Activated CD4-positive, alpha-beta T cell treated with anti-CD3 and anti-CD28 coated beads for 48 hours (primary cell): ENCODE measurements around the gene SERINC2.

ENCODE experiments used
- DNase-seq: peaks from one replicate; pipeline ENCODE4 v3.0.0-alpha.2; 2020

Gene SERINC2

GRCh38 chr1:31412732-31413404 lies at the start of gene SERINC2:
SERINC2 (plus strand) TSS chr1:31413213; CDS start chr1:31413266, 53 bp downstream.
- DNase-seq: peak; percentile 6

DNA sequence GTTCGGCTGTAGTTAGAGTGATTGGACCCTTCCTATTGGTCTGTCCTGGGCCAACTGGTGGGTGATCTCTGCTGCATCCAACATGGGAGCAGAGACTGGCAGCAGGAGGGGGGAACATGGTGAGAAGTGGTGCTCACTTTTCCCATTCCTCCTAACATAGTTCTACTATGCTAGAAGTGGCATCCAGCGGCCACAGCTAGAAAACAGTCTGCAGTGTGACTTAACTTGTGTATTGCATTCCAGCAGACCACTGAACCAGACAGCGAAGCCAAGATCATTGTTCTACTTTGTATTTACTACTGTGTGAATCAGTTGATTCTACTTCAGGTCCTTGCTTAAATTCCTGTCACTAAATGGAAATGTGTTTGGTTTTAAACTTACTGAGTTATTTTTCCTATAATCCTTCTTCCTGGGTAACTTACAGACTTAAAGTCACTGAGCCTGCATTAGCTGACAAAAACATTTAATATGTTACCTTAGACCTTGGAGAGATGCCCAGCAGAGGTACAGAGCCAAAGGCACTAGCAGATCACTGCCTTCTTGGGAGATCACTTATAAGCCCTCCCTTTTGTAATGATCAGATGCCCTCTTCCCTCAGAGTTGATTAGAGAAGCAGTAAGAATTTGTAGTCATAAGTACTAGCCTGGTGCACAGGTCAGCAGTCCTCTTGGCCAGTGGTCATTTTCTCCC lies 48.3 kb upstream of the SERINC2 start:
- no peak for DNase-seq

GRCh38 chr1:31366796-31367195 lies 46.2 kb upstream of the SERINC2 start:
- no peak for DNase-seq

- DNase-seq: no peak
Observed at GRCh38 chr1:31368611-31369107, 44.4 kb upstream of the SERINC2 start.

DNA sequence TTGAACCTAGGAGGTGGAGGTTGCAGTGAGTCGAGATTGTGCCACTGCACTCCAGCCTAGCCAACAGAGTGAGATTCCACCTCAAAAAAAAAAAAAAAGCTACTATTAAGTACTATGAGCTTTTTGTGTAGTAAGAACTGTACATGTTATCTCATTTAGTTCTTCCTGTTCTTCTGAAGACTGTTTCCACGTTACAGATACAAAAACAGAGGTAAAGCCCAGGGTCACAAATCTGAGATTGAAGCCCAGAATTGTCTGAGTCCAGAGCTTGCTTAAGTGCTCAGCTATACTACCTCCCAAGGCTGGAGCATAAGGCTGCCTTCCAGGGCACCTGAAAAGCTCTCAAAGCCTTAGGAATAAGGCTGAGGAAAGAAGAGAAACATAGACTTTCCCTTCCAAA lies 43.0 kb upstream of the SERINC2 start:
- DNase-seq: no peak

- DNase-seq: no peak
Observed at GRCh38 chr1:31370565-31370964, 42.4 kb upstream of the SERINC2 start.

GRCh38 chr1:31371121-31371959 lies 41.7 kb upstream of the SERINC2 start:
- no peak for DNase-seq

DNA sequence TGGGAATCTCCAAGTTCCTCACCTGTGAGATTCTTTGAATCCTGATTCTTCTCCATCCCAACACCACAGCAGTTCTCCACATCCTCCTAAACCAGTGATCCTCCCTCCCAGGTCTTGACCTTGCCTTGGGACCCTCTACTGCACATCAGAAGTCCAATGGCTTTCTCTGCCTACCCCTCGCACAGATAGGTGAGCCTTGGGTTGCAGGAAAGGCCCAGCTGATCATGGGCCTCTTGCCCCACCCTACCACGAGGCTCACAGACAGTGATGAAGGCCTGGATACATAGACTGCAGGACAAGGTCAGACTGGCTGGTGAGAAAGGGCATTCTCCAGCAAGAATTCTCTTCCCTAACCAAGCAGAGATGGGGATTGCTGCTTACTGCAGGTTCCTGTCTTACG lies 41.0 kb upstream of the SERINC2 start:
- DNase-seq: no peak

DNA sequence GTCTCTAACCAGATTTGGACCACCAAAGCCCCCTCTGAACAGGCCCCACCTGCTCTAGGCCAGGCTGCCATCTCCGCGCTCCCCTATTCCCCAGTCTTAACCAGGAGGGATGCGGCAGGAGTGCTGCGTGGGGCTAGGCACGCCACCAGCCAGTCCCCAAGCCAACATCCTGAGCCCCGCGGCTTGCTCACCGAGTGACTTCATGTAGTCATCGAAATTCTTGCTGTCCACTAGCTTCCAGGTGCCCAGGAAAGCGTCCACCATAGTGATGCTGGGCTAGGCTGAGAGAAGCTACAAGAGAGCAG lies 40.3 kb upstream of the SERINC2 start:
- DNase-seq: no peak

DNA sequence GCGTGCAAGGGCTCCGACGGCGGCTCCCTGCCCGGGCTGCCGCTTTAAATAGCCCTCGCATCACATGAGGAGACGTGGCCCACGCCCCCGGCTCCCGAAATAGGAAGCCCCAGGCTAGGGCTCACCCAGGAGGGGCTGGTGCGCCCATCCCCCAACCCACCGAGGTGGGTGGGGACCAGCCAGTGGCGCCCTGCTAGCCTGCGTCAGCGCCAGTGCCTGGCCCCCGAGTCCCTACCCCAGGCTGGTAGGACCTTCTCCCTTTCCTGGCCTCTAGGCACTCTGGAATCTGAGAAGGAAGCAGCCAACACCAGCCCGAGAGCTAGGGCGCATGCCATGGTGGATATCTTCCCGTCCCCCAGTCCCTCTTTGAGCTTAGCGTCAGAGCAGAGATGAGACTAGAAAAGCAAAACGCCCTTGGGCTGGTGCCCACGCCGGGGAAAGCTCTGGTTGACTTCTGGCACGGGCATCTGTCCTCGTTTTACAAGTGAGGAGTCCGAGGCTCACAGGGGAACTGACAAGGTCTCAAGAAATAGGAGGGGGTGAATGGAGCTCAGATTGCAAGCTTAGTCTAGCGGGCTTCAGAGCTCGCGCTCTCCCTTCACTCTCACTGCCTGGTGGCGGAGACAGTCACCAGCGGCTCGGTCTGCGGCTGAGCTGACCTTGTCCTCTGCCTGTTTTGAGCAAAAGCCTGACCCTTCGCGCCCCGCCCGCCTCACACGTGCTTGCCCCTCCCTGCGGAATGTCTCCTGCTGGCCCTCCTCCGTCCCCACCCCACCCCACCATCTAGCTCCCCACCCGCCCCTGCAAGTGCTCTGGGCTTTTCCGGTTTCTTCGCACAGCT lies 39.7 kb upstream of the SERINC2 start, which contains the start of gene FABP3:
Gene FABP3 (minus strand): TSS at position 21 of the 841 bp plus-strand sequence. CDS start 62 bp downstream, outside the sequence.
- peak; percentile 32 for DNase-seq

- peak; percentile 24 for DNase-seq
Observed at GRCh38 chr1:31373897-31374486, 39.0 kb upstream of the SERINC2 start.

GRCh38 chr1:31374511-31375196 lies 38.4 kb upstream of the SERINC2 start:
- DNase-seq: no peak

GRCh38 chr1:31376375-31377134 lies 36.5 kb upstream of the SERINC2 start:
- no peak for DNase-seq

DNA sequence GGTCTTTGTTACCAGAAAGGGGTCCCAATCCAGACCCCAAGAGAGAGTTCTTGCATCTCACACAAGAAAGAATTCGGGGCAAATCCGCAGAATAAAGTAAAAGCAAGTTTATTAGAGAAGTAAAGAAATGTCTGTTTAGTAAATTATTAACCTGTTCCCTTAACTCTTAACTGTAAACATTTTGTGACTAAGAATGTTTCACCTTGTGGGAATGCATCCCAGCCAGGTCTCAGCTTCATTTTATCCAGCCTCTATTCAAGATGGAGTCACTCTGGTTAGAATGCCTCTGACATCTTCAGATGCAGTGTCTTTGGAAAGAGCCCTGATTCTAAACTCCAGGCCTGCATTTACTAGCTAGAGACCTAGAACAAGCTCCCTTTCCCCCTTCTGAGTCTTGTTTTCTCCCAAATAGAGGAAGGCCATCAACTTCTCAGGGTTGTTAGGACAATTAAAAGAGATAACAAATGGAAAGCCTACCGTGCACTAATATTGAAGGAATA lies 35.6 kb upstream of the SERINC2 start:
- DNase-seq: no peak

DNA sequence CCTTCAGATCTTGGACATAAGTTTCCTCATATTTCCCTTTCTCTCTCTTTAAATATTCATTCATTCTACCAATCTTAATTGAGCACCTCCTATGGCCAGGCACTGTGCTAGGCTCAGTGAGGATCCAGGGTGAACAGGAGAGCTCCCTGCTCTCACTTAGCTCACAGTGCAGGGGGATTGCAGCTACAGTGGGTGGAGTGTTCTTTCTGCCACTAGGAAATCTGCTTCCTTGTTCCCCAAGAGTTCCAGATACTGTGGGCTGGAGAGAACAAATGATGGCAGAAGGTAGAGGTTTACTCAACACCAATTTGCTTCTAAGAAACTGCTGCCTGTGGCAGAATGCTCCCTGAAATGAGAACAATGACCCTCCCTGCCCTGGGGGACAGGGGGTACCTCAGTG lies 35.0 kb upstream of the SERINC2 start:
- DNase-seq: no peak

GRCh38 chr1:31380181-31380580 lies 32.8 kb upstream of the SERINC2 start:
- no peak for DNase-seq

- DNase-seq: no peak
Observed at GRCh38 chr1:31381394-31382294, 31.4 kb upstream of the SERINC2 start.

- DNase-seq: no peak
Observed at GRCh38 chr1:31382379-31382989, 30.5 kb upstream of the SERINC2 start.

- no peak for DNase-seq
Observed at GRCh38 chr1:31383967-31384366, 29.0 kb upstream of the SERINC2 start.
